Lung (tissue), 12 donors: ENCODE measurements around the gene RNF212B. TPM values are rescaled to one million over a fixed set of nuclear protein-coding genes. Genes with fewer than 3 reads are reported as not detected.

Source experiments
- ATAC-seq: fragments of 200-7000 bp; cut with Tn5 transposase; one replicate; pipeline ENCODE4 v1.9.1; 2020; ENCODE audit warnings: moderate number of reproducible peaks; ENCODE audit not compliant: insufficient read depth, low FRiP score
- DNase-seq, 3 donors: peaks; one replicate each; pipeline ENCODE4 v3.0.0-alpha.2; 2013 to 2017
- H3K27ac ChIP-seq, 2 donors: one replicate each; pipeline ENCODE4 v1.5.1; 2013; ENCODE audit warnings: mild to moderate bottlenecking in 2 of 2, moderate library complexity in 2 of 2, control low read depth in 1 of 2, inconsistent platforms in 1 of 2, low read depth in 1 of 2, low read length in 1 of 2
- H3K27me3 ChIP-seq, 3 donors: one replicate each; pipeline ENCODE4 v1.5.1; 2013; ENCODE audit warnings: low read length in 2 of 3; ENCODE audit not compliant: control insufficient read depth in 3 of 3, insufficient read depth in 3 of 3
- H3K36me3 ChIP-seq, 4 donors: one replicate each; pipeline ENCODE4 v1.5.1; 2013; ENCODE audit warnings: low read length in 4 of 4, mild to moderate bottlenecking in 1 of 4, moderate library complexity in 1 of 4; ENCODE audit not compliant: control insufficient read depth in 4 of 4, insufficient read depth in 4 of 4
- H3K4me1 ChIP-seq, 5 donors: one replicate each; pipeline ENCODE4 v1.5.1; 2013; ENCODE audit warnings: low read length in 5 of 5, mild to moderate bottlenecking in 2 of 5, moderate library complexity in 1 of 5; ENCODE audit not compliant: control insufficient read depth in 5 of 5, insufficient read depth in 5 of 5
- H3K4me3 ChIP-seq: one replicate; pipeline ENCODE4 v1.5.1; 2013; ENCODE audit warnings: mild to moderate bottlenecking, control low read depth, moderate library complexity
- H3K9ac ChIP-seq, 2 donors: one replicate each; pipeline ENCODE4 v1.5.1; 2013; ENCODE audit warnings: low read length in 2 of 2, control low read depth in 1 of 2; ENCODE audit not compliant: insufficient read depth in 1 of 2
- H3K9me3 ChIP-seq, 4 donors: one replicate each; pipeline ENCODE4 v1.5.1; 2013; ENCODE audit warnings: low read length in 3 of 4, mild to moderate bottlenecking in 1 of 4, moderate library complexity in 1 of 4; ENCODE audit not compliant: control insufficient read depth in 4 of 4, insufficient read depth in 3 of 4
- WGBS, 2 donors: extraction: QIAGEN DNeasy Blood & Tissue Kit; methylation state at CpG; one replicate each; pipeline ENCODE4 v1.1.7; 2013; 5-methylcytosine and 5-hydroxymethylcytosine counted together
- polyA plus RNA-seq, 2 donors: library from polyadenylated mRNA; stranded (reverse); fragments of 200-250 nt; gene quantifications; one replicate each; pipeline ENCODE4 v1.2.1, GENCODE V29; 2013
- total RNA-seq, 2 donors: library from RNA; depleted of rRNA in 1 of 2; stranded (reverse); fragments of >200 nt in 1 of 2; gene quantifications; one replicate each; pipeline ENCODE4 v1.2.1, GENCODE V29; 2014 to 2021
- TF ChIP-seq, protein P1 (sequence below): IDR thresholded peaks from 2 replicates; pipeline ENCODE4 v1.5.1; 2012; ENCODE audit warnings: mild to moderate bottlenecking; ENCODE audit errors: control extremely low read depth, extremely low read depth
- donor health status: control.
- donor health status: control.
- donor health status: Bipolar disorder and iron deficiency.
- donor health status: healthy.
- donor health status: DM: yes; HTN: yes; CAD: no.

RNF212B gene
- total and polyA plus RNA-seq, 4 donors, result 0.09 TPM; not detected in 3

DNA sequence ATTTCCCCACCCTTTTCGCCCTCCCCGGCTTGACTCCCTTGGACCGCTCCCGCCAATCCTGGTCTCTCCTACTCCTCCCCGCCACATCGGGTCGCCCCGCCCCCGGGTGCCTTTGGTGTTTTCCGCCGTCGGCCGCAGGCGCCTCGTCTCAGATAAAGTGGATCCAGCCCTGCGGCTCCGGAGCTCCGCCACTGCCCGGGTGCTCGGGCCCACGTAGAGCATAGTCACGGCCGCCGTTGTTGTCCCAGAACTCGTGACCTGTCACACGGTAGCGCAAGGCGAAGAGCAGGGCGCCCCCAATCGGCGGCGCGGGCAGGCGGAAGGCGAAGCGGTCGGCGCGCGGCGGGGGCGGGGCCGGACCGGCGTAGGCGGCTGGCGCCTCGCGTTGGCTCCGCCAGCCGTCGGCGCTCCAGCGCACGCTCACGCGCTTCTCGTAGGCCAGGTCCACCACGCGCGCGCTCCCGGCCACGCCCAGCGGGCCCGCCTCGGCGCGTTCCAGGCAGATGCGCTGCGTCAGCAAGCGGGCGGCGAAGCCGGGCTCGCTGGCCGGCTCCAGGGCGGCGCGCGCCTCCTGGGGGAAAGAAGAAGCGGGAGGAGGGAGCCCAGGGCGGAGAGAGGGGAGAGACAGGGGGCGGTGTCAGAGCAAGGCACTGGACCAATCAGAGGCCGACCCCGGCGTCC lies 63.7 kb downstream of the RNF212B start:
- TF ChIP-seq, protein P1, sequence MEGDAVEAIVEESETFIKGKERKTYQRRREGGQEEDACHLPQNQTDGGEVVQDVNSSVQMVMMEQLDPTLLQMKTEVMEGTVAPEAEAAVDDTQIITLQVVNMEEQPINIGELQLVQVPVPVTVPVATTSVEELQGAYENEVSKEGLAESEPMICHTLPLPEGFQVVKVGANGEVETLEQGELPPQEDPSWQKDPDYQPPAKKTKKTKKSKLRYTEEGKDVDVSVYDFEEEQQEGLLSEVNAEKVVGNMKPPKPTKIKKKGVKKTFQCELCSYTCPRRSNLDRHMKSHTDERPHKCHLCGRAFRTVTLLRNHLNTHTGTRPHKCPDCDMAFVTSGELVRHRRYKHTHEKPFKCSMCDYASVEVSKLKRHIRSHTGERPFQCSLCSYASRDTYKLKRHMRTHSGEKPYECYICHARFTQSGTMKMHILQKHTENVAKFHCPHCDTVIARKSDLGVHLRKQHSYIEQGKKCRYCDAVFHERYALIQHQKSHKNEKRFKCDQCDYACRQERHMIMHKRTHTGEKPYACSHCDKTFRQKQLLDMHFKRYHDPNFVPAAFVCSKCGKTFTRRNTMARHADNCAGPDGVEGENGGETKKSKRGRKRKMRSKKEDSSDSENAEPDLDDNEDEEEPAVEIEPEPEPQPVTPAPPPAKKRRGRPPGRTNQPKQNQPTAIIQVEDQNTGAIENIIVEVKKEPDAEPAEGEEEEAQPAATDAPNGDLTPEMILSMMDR, result peak; percentile 50
- no peaks in the 10 kb centered on the region for H3K9me3 ChIP-seq
- H3K4me1 ChIP-seq, result peaks cover 2 to 24% (median 10%) of the 10 kb centered on the region in 5 donors
- no peaks in the 10 kb centered on the region for H3K27me3 ChIP-seq
- WGBS, 2 donors, result 0% methylated on average over 81 to 87 of the region's 87 CpGs
- peak overlapping the region; percentile 32 to 39 for H3K9ac ChIP-seq
- ATAC-seq, result peak; percentile 89
- H3K36me3 ChIP-seq, result peaks cover 0 to 7% (median 4%) of the 10 kb centered on the region in 4 donors
- peak; percentile 99 to 100 (median 99) for DNase-seq
- peak overlapping the region; percentile 97 to 98 for H3K27ac ChIP-seq
- peak overlapping the region; percentile 58 for H3K4me3 ChIP-seq

DNA sequence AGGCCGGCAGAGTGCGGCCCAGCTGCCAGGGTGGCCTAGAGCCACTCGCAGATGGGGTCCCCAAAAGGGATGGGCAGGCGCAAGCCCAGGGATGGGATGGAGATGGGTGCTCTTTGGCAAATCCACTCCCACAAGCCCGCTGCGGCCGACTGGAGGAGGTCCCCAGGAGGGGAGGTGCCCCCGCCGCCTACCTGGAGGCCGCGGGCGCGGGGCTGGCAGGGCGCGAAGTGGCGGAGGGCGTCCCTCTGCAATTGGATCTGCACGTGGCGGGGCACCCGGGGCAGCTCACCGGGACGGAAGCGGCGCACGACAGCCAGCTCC lies 64.2 kb downstream of the RNF212B start:
- Histone ChIP-seq H3K9me3 (no peaks in the 10 kb centered on the region), H3K36me3 (peaks cover 0 to 6% (median 4%) of the 10 kb centered on the region in 4 donors), H3K9ac (no peak overlapping the region), H3K27ac (peak overlapping the region; percentile 97 to 98), H3K4me3 (peak overlapping the region; percentile 58), H3K4me1 (peaks cover 2 to 24% (median 10%) of the 10 kb centered on the region in 5 donors), H3K27me3 (no peaks in the 10 kb centered on the region)
- ATAC-seq (peak; percentile 2), DNase-seq (no peak)
- TF ChIP-seq, protein P1, result no peak
- 0 to 1% methylated on average over 22 to 25 of the region's 25 CpGs for WGBS, 2 donors

DNA sequence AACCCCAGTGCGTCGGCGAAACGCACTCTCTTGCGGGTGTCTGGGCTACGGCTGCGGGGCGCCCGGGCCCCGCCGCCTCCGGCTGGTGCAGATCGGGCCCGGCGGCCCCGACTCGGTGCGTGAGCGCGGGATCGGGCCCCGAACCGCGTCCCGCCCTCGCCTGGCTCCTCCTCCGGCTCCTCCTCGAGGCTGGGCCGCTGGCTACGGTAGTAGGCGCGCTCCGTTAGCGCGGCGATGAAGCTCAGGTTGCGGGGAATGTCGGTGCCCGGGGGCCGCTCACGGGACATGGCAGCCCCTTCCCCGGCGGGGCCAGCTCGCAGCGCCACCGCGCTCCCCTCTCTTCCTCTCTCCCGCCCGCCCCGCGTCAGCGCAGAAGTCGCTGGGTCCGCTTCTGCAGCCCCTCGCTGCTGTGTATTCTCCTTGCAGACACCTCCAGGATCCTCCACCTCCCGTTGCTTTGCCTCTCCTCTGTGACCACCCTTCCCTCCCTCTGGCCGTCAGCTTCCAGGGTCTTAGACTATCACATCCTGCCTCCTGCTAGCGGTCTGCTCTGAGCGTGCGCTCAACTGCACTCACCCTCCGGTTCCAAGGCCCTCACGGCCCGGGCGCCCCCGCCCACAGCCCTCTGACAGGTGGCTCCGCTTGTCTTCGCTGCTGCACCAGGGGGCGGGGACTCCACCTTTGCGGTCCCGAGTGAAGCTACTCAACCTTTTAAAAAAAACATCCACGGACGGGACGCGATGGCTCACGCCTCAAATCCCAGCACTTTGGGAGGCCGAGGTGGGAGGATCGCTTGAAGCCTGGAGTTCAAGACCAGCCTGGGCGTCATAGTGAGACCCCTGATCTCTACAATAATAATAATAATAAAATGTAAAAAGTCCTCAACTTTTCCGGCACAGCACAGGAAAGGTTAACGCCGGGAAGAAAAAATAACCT lies 64.8 kb downstream of the RNF212B start, which contains the start of gene PPP1R3E:
TSS of gene PPP1R3E (minus strand) at position 570 of the 936 bp plus-strand sequence. CDS start at position 287, 283 bp downstream.
- peaks cover 2 to 26% (median 10%) of the 10 kb centered on the region in 5 donors for H3K4me1 ChIP-seq

More for the DNA sequence above, 64.8 kb downstream of the RNF212B start, which contains the start of gene PPP1R3E:
- WGBS, 2 donors, result 2% methylated on average over 68 to 81 of the region's 81 CpGs
- peak within 1 kb of the TSS; percentile 12 to 86 for H3K9ac ChIP-seq
- ATAC-seq (peak; percentile 36), DNase-seq (peak; percentile 60 to 63 (median 60))
- no peaks in the 10 kb centered on the region for H3K9me3 ChIP-seq
- H3K27me3 ChIP-seq, result no peaks in the 10 kb centered on the region
- TF ChIP-seq, protein P1, result no peak
- peak within 1 kb of the TSS; percentile 97 to 98 for H3K27ac ChIP-seq
- peaks cover 0 to 6% (median 4%) of the 10 kb centered on the region in 4 donors for H3K36me3 ChIP-seq
- peak within 1 kb of the TSS; percentile 58 for H3K4me3 ChIP-seq
